Pancreas (tissue), 10 donors: ENCODE measurements around the gene SASH1. TPM values are rescaled to one million over a fixed set of nuclear protein-coding genes. Genes with fewer than 3 reads are reported as not detected.

Experiments
- ATAC-seq, 4 donors: fragments of 200-7000 bp; cut with Tn5 transposase; one replicate each; pipeline versions ENCODE4 v1.8.0 to v1.9.1; 2020; ENCODE audit warnings: mild to moderate bottlenecking in 4 of 4, moderate library complexity in 4 of 4
- DNase-seq, 6 donors: peaks; one replicate each; pipeline ENCODE4 v3.0.0-alpha.2; 2020
- FAIRE-seq: peaks from 2 replicates; lab custom pipeline; 2012; peaks lifted over from hg19 to GRCh38; lab: Jason Lieb, UNC
- H3K27ac ChIP-seq, 4 donors: fragments of 200-600 bp; sonication (generic); 1 replicate in 3 of 4; 2 replicates in 1 of 4; pipeline versions ENCODE4 v1.5.0 to v1.8.0; 2020
- H3K27me3 ChIP-seq, 4 donors: fragments of 200-600 bp; one replicate each; pipeline ENCODE4 v1.8.0; 2021
- H3K36me3 ChIP-seq, 3 donors: fragments of 200-600 bp; sonication (generic) in 1 of 3; one replicate each; pipeline versions ENCODE4 v1.5.0 to v1.8.0; 2020 to 2021
- H3K4me1 ChIP-seq, 3 donors: fragments of 200-600 bp; one replicate each; pipeline ENCODE4 v1.8.0; 2021
- H3K4me3 ChIP-seq, 4 donors: fragments of 200-600 bp; sonication (generic) in 2 of 4; one replicate each; pipeline versions ENCODE4 v1.5.0 to v1.8.0; 2020 to 2021
- H3K9me3 ChIP-seq, 4 donors: fragments of 200-600 bp; one replicate each; pipeline ENCODE4 v1.8.0; 2021
- WGBS, 2 donors: extraction: QIAGEN DNeasy Blood & Tissue Kit; methylation state at CpG; one replicate each; pipeline ENCODE4 v1.1.7; 2013; 5-methylcytosine and 5-hydroxymethylcytosine counted together
- intact Hi-C, 3 donors: fragments of 100-400 bp; cut with DNase I; formaldehyde crosslinking; loops; one replicate each; pipeline versions ENCODE4 v1.11.1 to v1.14.2; 2022
- polyA plus RNA-seq, 2 donors: library from polyadenylated mRNA; stranded (reverse); fragments of 200-250 nt; gene quantifications; one replicate each; pipeline ENCODE4 v1.2.3, GENCODE V29; 2013
- total RNA-seq, 6 donors: library from RNA; stranded (reverse); fragmentation: NEBNext Ultra II Directional in 4 of 6; extraction: Animal tissue kit (Norgen Biotek cat#: 25700) in 4 of 6; gene quantifications; one replicate each; pipeline versions ENCODE4 v1.2.1 to v1.2.4, GENCODE V29; 2021 to 2023
- TF ChIP-seq, protein P1 (sequence below), 4 donors: fragments of 200-600 bp; sonication (generic) in 3 of 4; IDR thresholded peaks; one replicate each; pipeline versions ENCODE4 v1.5.0 to v1.8.0; 2021; ENCODE audit warnings: antibody characterized with exemption in 4 of 4
- donor health status: healthy with polysubstance abuse.
- donor health status: DM: no; HTN: no; CAD: no; lungs with moderate emphysema.
- donor health status: DM: no; HTN: no; CAD: no.
- donor health status: control.
- donor health status: control.
- donor health status: Bipolar disorder and iron deficiency.
- donor health status: DM: yes; HTN: yes; CAD: no.
- donor health status: DM: no; HTN: no; CAD: no.
- donor health status: DM: no; HTN: no; CAD: no.
- donor health status: DM: yes; HTN: yes; CAD: no.

SASH1 gene
- total and polyA plus RNA-seq, 8 donors, result 5.1 to 15.3 (median 8.9) TPM

DNA sequence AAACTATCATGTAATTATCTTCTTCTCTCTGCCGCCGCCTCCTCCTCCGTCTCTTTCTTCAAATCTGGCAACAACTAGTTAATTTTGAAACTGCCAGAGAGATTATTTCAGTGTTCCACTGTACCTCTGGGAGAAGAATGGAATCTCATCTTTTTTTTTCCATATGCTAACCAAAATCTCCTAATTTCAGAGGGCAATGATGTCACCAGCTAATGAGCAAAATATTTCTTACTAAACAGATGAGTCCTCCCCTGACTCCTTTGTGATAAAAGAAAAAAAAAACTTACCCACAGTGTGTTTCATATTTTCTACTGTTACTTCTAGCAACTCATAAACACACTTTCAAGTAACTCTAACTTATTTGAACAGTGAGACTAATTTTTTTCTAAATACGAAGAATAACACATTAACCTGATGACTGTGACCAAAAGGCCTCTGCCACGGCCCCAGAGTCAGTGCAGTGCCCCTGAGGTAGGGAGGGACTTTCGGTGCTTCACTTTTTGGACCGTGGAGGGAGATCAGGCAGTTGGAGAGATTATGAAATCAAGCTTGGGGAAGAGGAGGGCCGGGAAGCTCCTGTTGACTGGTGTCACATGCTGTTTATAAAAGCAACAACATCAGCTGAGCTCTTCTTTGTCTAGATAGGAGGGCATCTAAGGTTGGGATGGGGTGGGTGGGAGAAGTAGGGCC is 159.6 kb downstream of the SASH1 start:
- peak in 2 of 4 donors; percentile 29 to 46 for ATAC-seq
- intact Hi-C loops, result no loop called here
- 79 to 86% methylated on average over 8 of the region's 8 CpGs for WGBS, 2 donors
- Histone ChIP-seq H3K9me3 (no peaks in the 10 kb centered on the region), H3K4me1 (no peaks in the 10 kb centered on the region), H3K27ac (no peak overlapping the region), H3K4me3 (no peak overlapping the region), H3K36me3 (no peaks in the 10 kb centered on the region), H3K27me3 (no peaks in the 10 kb centered on the region)
- TF ChIP-seq, protein P1, sequence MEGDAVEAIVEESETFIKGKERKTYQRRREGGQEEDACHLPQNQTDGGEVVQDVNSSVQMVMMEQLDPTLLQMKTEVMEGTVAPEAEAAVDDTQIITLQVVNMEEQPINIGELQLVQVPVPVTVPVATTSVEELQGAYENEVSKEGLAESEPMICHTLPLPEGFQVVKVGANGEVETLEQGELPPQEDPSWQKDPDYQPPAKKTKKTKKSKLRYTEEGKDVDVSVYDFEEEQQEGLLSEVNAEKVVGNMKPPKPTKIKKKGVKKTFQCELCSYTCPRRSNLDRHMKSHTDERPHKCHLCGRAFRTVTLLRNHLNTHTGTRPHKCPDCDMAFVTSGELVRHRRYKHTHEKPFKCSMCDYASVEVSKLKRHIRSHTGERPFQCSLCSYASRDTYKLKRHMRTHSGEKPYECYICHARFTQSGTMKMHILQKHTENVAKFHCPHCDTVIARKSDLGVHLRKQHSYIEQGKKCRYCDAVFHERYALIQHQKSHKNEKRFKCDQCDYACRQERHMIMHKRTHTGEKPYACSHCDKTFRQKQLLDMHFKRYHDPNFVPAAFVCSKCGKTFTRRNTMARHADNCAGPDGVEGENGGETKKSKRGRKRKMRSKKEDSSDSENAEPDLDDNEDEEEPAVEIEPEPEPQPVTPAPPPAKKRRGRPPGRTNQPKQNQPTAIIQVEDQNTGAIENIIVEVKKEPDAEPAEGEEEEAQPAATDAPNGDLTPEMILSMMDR (IDR thresholded peaks at IDR 0.05), result no peak
- no peak for DNase-seq
- no peak for FAIRE-seq

DNA sequence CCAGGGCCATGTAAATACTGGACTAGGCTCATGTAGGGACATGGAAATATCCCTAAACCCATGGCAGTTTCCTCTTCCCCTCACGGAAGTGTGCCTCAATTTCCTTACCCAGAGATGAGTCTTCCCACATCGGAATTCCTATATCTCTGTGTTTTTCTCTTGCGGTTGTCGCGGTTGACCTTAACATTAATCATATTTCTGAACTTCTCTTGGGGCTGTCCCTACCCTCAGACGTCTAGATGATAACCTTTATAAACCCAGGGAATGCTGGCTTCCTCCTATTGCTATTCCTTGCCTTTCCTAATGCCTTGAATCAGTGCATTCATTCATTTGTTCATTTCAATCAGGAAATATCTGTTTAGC is 160.1 kb downstream of the SASH1 start:
- no peaks in the 10 kb centered on the region for H3K9me3 ChIP-seq
- FAIRE-seq (no peak), DNase-seq (no peak), ATAC-seq (no peak)
- TF ChIP-seq, protein P1 (IDR thresholded peaks at IDR 0.05), result no peak
- H3K4me1 ChIP-seq, result no peaks in the 10 kb centered on the region
- intact Hi-C loops, result no loop called here
- H3K27ac ChIP-seq, result no peak overlapping the region
- no peak overlapping the region for H3K4me3 ChIP-seq
- H3K36me3 ChIP-seq, result no peaks in the 10 kb centered on the region
- no peaks in the 10 kb centered on the region for H3K27me3 ChIP-seq
- 82 to 84% methylated on average over 6 of the region's 6 CpGs for WGBS, 2 donors

DNA sequence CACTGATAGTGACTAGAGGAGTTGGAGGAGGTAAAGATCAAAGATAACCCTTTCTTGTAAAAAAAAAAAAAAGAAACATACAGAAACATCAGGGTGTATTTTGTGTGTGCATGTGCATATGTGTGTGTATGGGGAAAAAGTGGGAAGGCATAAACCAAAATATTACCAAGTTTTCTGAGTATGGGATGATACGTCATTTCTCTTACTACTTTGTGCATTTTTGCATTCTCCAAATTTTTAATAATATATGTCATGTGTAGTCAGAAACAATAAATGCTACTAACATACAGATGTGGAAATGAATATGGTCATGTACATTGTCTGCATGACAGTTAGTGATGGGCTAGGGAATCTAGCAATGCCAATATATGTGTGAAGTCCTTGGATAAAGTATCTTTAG is 161.1 kb downstream of the SASH1 start:
- ATAC-seq (no peak), FAIRE-seq (no peak), DNase-seq (no peak)
- H3K27ac ChIP-seq, result no peak overlapping the region
- H3K27me3 ChIP-seq, result no peaks in the 10 kb centered on the region
- 41 to 98% methylated on average over 1 of the region's 1 CpG for WGBS, 2 donors
- no peaks in the 10 kb centered on the region for H3K4me1 ChIP-seq
- TF ChIP-seq, protein P1 (IDR thresholded peaks at IDR 0.05), result no peak
- intact Hi-C loops, result no loop called here
- H3K9me3 ChIP-seq, result no peaks in the 10 kb centered on the region
- no peaks in the 10 kb centered on the region for H3K36me3 ChIP-seq
- no peak overlapping the region for H3K4me3 ChIP-seq

DNA sequence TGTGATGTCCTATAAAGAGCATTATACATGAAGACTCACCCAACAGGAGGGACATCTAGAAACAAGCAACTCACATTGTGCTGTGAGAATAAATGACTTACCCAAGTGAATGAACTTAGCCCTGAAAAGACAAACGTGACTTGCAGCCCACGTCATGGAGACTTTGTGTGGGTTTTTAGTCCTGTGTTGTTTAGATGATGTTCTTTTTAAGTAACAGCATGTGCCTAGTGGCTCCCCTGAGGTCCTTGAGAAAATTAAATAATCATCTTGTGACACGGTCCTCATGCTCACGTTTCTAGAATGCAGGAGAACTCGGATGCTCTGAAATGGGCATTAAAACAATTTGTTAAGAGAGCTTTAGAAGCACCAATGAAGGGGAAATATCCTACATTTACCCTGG is 165.1 kb downstream of the SASH1 start:
- no peak overlapping the region for H3K4me3 ChIP-seq
- DNase-seq (no peak), FAIRE-seq (no peak), ATAC-seq (peak in 1 of 4 donors; percentile 23)
- H3K27me3 ChIP-seq, result no peaks in the 10 kb centered on the region
- peaks cover 0 to 4% (median 0%) of the 10 kb centered on the region in 3 donors for H3K4me1 ChIP-seq
- intact Hi-C loops, result no loop called here
- H3K36me3 ChIP-seq, result no peaks in the 10 kb centered on the region
- H3K9me3 ChIP-seq, result no peaks in the 10 kb centered on the region
- TF ChIP-seq, protein P1 (IDR thresholded peaks at IDR 0.05), result no peak
- H3K27ac ChIP-seq, result peak overlapping the region in 1 of 4 donors; percentile 36
- 79 to 85% methylated on average over 5 of the region's 5 CpGs for WGBS, 2 donors

DNA sequence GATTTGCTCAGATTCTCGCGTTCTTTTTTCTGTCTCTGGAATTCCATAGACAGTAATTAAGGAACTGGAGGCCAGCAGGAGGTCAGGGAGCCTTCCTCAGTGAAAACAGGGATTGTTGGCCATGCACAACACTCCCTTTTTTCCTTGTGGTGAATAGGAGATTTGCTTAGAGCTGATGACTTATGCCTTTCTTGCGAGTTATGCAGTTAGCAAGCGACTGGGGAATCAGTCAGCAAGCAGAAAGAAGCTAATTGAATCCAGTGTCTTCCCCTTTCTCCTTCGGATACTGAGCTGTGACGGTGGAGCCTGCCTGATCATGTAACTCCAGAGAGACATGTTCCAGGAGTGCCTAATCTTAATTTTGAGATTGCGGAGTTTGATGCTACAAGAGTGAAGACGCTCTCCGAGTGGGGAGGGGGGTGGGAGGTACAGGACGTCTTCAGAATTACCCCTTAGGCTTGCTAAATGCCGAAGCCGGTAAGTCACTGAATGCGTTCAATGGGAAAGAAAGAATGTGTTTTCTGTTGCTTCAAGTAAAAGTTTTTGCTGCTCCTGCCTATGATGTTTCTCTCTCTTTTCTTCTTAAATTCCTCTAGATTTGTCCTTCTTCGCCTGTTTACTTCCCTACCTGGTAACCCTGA is 165.9 kb downstream of the SASH1 start:
- TF ChIP-seq, protein P1 (IDR thresholded peaks at IDR 0.05), result no peak
- Histone ChIP-seq H3K9me3 (no peaks in the 10 kb centered on the region), H3K36me3 (no peaks in the 10 kb centered on the region), H3K27ac (peak overlapping the region in 2 of 4 donors; percentile 1 to 36), H3K4me1 (peaks cover 0 to 4% (median 0%) of the 10 kb centered on the region in 3 donors), H3K27me3 (no peaks in the 10 kb centered on the region), H3K4me3 (peak overlapping the region in 1 of 4 donors; percentile 4)
- 81 to 83% methylated on average over 14 of the region's 14 CpGs for WGBS, 2 donors
- ATAC-seq, result peak in 2 of 4 donors; percentile 21 to 36
- no peak for FAIRE-seq
- intact Hi-C loops, result no loop called here
- no peak for DNase-seq
